Lower leg skin (tissue), 3 donors: ENCODE results near the gene ASB1.

ENCODE experiments used
- POLR2A ChIP-seq, 2 donors: fragments of 450-650 bp; IDR thresholded peaks; one replicate each; pipeline ENCODE4 v1.6.1; 2016 to 2017; ENCODE audit warnings: antibody characterized with exemption in 2 of 2, mild to moderate bottlenecking in 1 of 2, moderate library complexity in 1 of 2
- TF ChIP-seq, protein P1 (sequence below), 3 donors: fragments of 450-650 bp; IDR thresholded peaks; one replicate each; pipeline ENCODE4 v1.5.1; 2016; ENCODE audit warnings: antibody characterized with exemption in 3 of 3, mild to moderate bottlenecking in 3 of 3, moderate library complexity in 2 of 3

DNA sequence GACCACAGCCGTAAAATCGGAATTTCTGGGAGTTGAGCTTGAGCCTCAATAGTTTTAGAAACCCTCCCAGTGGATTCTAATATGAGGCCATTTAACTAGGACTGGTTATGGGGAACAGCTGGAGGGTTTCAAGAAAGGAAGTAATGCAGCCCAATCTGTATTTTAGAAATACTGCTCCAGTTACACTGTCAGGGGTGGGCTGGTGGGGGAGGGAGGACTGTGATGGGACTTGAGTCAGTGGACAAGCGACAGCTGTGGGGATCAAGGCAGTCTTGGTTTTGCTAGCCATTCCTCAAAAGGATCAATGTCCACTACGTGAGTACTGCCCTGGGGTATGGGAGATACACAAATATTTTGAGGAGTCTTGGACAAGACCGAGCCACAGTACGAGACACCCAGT, 34.8 kb downstream of the ASB1 start:
- TF ChIP-seq, protein P1, sequence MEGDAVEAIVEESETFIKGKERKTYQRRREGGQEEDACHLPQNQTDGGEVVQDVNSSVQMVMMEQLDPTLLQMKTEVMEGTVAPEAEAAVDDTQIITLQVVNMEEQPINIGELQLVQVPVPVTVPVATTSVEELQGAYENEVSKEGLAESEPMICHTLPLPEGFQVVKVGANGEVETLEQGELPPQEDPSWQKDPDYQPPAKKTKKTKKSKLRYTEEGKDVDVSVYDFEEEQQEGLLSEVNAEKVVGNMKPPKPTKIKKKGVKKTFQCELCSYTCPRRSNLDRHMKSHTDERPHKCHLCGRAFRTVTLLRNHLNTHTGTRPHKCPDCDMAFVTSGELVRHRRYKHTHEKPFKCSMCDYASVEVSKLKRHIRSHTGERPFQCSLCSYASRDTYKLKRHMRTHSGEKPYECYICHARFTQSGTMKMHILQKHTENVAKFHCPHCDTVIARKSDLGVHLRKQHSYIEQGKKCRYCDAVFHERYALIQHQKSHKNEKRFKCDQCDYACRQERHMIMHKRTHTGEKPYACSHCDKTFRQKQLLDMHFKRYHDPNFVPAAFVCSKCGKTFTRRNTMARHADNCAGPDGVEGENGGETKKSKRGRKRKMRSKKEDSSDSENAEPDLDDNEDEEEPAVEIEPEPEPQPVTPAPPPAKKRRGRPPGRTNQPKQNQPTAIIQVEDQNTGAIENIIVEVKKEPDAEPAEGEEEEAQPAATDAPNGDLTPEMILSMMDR (IDR thresholded peaks at IDR 0.05) = no peak
- no peak for TF ChIP-seq POLR2A (IDR thresholded peaks at IDR 0.05)
